ENCODE measurements around the gene ELF5. TPM values are rescaled to one million over a fixed set of nuclear protein-coding genes. Genes with fewer than 3 reads are reported as not detected.

Gene ELF5
- total and polyA plus RNA-seq, 2 of the 13 experiments (the other 11 are each of a cell fraction or from before 2014, with no cell fraction given): 0.51 to 2.6 TPM

GRCh38 chr11:34552270-34552669 is 38.7 kb upstream of the ELF5 start:
- Histone ChIP-seq H3K4me2 (ENCODE audit: low read depth, low read length) (no peak overlapping the region), H2AFZ (ENCODE audit: low read length) (no peak overlapping the region), H3K27me3 (ENCODE audit: control insufficient read depth in 1 of 2, insufficient read depth in 2 of 2, low read length in 2 of 2) (peaks cover 0 to 32% of the 10 kb centered on the region in 2 experiments; a peak in 2 of 5 replicates), H3K36me3 (replicated peaks in 1 of 2; ENCODE audit: control insufficient read depth in 1 of 2, insufficient read depth in 2 of 2, low read length in 2 of 2) (no peaks in the 10 kb centered on the region), H4K20me1 (ENCODE audit: insufficient read depth, low read length) (no peaks in the 10 kb centered on the region), H3K27ac (ENCODE audit: extremely low read length, insufficient read depth, low read length) (no peak overlapping the region), H3K79me2 (ENCODE audit: insufficient read depth, low read length) (no peaks in the 10 kb centered on the region), H3K9me3 (ENCODE audit: low read length) (no peaks in the 10 kb centered on the region), H3K4me3 (replicated peaks in 1 of 3; ENCODE audit: insufficient read depth in 1 of 3, low read depth in 2 of 3, low read length in 3 of 3) (no peak overlapping the region), H3K9ac (ENCODE audit: insufficient read depth, low read depth, low read length) (no peak overlapping the region), H3K4me1 (ENCODE audit: insufficient read depth, low read length) (peaks cover 12% of the 10 kb centered on the region)
- FAIRE-seq (no peak), DNase-seq (ENCODE audit: low spot score) (no peak), ATAC-seq (no peak)
- no TSS peak for BruUV-seq (replicated peaks)
- WGBS (ENCODE audit: low lambda C conversion rate): no CpG with 5 or more reads among the region's 3 CpGs
- CTCF ChIA-PET (ENCODE audit: low intra/inter-chr PET ratio, low total read pairs): no interaction called here
- intact Hi-C loops (cut with micrococcal nuclease; ENCODE audit: unreplicated experiment) (no loop called here), in situ Hi-C loops (cut with HindIII; ENCODE audit: extremely low pct_ligation_motif_present, low pct_unique_long_range_greater_than_20kb) (no loop called here)
- TF ChIP-seq ATF6 (CRISPR knock-in tag; conservative IDR thresholded peaks at IDR 0.05): no peak
- no peak for TF ChIP-seq ZNF567 (CRISPR knock-in tag; IDR thresholded peaks at IDR 0.05; ENCODE audit: borderline replicate concordance)
- no peak for TF ChIP-seq ZNF230 (CRISPR knock-in tag; IDR thresholded peaks at IDR 0.05)
- TF ChIP-seq ZC3H4 (CRISPR knock-in tag; IDR thresholded peaks at IDR 0.05; ENCODE audit: borderline replicate concordance): no peak
- TF ChIP-seq NFYB (CRISPR knock-in tag; IDR thresholded peaks at IDR 0.05): no peak
- no peak for TF ChIP-seq TERF1 (CRISPR knock-in tag; IDR thresholded peaks at IDR 0.05)
- TF ChIP-seq ZNF703 (CRISPR knock-in tag; IDR thresholded peaks at IDR 0.05; ENCODE audit: borderline replicate concordance): no peak
- no peak for TF ChIP-seq POGK (CRISPR knock-in tag; conservative IDR thresholded peaks at IDR 0.05)
- TF ChIP-seq TEAD3 (CRISPR knock-in tag; optimal IDR thresholded peaks at IDR 0.05; ENCODE audit: borderline replicate concordance): no peak
- POLR2A ChIA-PET: interaction anchor here (0.6 kb wide), 1 partner anchor 107 kb away, joined by 3 read pairs; no protein-coding TSS in a partner anchor

All from HepG2 (cell line).